ENCODE measurements around the gene FMN1.

Gene FMN1

GRCh38 chr15:33171202-33171601, 23.3 kb downstream of the FMN1 start:
- in situ Hi-C loops (cut with HindIII; ENCODE audit: low sequenced_read_pairs) = no loop called here
- TF ChIP-seq, protein P1, sequence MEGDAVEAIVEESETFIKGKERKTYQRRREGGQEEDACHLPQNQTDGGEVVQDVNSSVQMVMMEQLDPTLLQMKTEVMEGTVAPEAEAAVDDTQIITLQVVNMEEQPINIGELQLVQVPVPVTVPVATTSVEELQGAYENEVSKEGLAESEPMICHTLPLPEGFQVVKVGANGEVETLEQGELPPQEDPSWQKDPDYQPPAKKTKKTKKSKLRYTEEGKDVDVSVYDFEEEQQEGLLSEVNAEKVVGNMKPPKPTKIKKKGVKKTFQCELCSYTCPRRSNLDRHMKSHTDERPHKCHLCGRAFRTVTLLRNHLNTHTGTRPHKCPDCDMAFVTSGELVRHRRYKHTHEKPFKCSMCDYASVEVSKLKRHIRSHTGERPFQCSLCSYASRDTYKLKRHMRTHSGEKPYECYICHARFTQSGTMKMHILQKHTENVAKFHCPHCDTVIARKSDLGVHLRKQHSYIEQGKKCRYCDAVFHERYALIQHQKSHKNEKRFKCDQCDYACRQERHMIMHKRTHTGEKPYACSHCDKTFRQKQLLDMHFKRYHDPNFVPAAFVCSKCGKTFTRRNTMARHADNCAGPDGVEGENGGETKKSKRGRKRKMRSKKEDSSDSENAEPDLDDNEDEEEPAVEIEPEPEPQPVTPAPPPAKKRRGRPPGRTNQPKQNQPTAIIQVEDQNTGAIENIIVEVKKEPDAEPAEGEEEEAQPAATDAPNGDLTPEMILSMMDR (IDR thresholded peaks at IDR 0.05; ENCODE audit: low read depth, low read length, missing control alignments) = no peak
- DNase-seq (ENCODE audit: low read depth) = no peak
- H3K4me3 ChIP-seq (ENCODE audit: low read depth, low read length) = no peak overlapping the region

- H3K4me3 ChIP-seq (ENCODE audit: low read depth, low read length) = no peak overlapping the region
- TF ChIP-seq, protein P1 (IDR thresholded peaks at IDR 0.05; ENCODE audit: low read depth, low read length, missing control alignments) = no peak
- in situ Hi-C loops (cut with HindIII; ENCODE audit: low sequenced_read_pairs) = no loop called here
- no peak for DNase-seq (ENCODE audit: low read depth)
These were observed 24.9 kb downstream of the FMN1 start for GRCh38 chr15:33169625-33170024.

GRCh38 chr15:33168444-33168843, 26.1 kb downstream of the FMN1 start:
- no peak overlapping the region for H3K4me3 ChIP-seq (ENCODE audit: low read depth, low read length)
- TF ChIP-seq, protein P1 (IDR thresholded peaks at IDR 0.05; ENCODE audit: low read depth, low read length, missing control alignments) = no peak
- in situ Hi-C loops (cut with HindIII; ENCODE audit: low sequenced_read_pairs) = no loop called here
- DNase-seq (ENCODE audit: low read depth) = no peak

DNA sequence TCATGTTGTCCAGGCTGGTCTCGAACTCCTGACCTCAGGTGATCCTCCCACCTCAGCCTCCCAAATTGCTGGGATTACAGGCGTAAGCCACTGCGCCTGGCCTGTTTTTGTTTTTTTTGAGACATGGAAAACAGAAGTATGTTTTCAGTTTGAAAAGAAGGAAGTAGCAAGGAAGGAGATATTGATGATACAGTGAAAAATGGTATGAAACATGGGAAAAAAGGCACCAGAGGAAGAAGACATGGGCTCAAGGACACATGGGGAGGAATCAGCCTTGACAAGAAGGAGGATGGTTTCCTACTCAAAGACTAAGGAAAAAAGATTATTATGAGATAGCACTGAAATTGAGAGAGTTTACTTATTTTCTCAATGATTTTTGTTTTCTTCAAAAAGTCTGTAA, 30.7 kb downstream of the FMN1 start:
- DNase-seq (ENCODE audit: low read depth) = no peak
- in situ Hi-C loops (cut with HindIII; ENCODE audit: low sequenced_read_pairs) = no loop called here
- TF ChIP-seq, protein P1 (IDR thresholded peaks at IDR 0.05; ENCODE audit: low read depth, low read length, missing control alignments) = no peak
- no peak overlapping the region for H3K4me3 ChIP-seq (ENCODE audit: low read depth, low read length)

- DNase-seq (ENCODE audit: low read depth) = no peak
- TF ChIP-seq, protein P1 (IDR thresholded peaks at IDR 0.05; ENCODE audit: low read depth, low read length, missing control alignments) = no peak
- in situ Hi-C loops (cut with HindIII; ENCODE audit: low sequenced_read_pairs) = no loop called here
- H3K4me3 ChIP-seq (ENCODE audit: low read depth, low read length) = no peak overlapping the region
These were observed 33.3 kb downstream of the FMN1 start for GRCh38 chr15:33161209-33161608.

GRCh38 chr15:33160581-33161165, 33.8 kb downstream of the FMN1 start:
- TF ChIP-seq, protein P1 (IDR thresholded peaks at IDR 0.05; ENCODE audit: low read depth, low read length, missing control alignments) = no peak
- no peak overlapping the region for H3K4me3 ChIP-seq (ENCODE audit: low read depth, low read length)
- in situ Hi-C loops (cut with HindIII; ENCODE audit: low sequenced_read_pairs) = no loop called here
- no peak for DNase-seq (ENCODE audit: low read depth)

All from astrocyte of the cerebellum (primary cell).